Islet of Langerhans (tissue), 1 donor: ENCODE measurements around the gene TBL1X.

Experiments used
- FAIRE-seq: peaks from one replicate; lab custom pipeline; 2011; peaks lifted over from hg19 to GRCh38; lab: Jason Lieb, UNC

Gene TBL1X

GRCh38 chrX:9498236-9498635 lies 33.4 kb downstream of the TBL1X start:
- FAIRE-seq, result no peak

GRCh38 chrX:9500584-9500983 lies 35.7 kb downstream of the TBL1X start:
- no peak for FAIRE-seq

- FAIRE-seq, result no peak
Observed at GRCh38 chrX:9501362-9501761, 36.5 kb downstream of the TBL1X start.

GRCh38 chrX:9503261-9503660 lies 38.4 kb downstream of the TBL1X start:
- no peak for FAIRE-seq

GRCh38 chrX:9510366-9510765 lies 45.5 kb downstream of the TBL1X start:
- FAIRE-seq, result no peak

GRCh38 chrX:9510980-9511379 lies 46.1 kb downstream of the TBL1X start:
- no peak for FAIRE-seq

- no peak for FAIRE-seq
Observed at GRCh38 chrX:9515489-9515888, 50.6 kb downstream of the TBL1X start.

- no peak for FAIRE-seq
Observed at GRCh38 chrX:9515973-9516538, 51.2 kb downstream of the TBL1X start.

- no peak for FAIRE-seq
Observed at GRCh38 chrX:9516635-9517034, 51.8 kb downstream of the TBL1X start.

GRCh38 chrX:9518051-9518450 lies 53.2 kb downstream of the TBL1X start:
- no peak for FAIRE-seq

GRCh38 chrX:9518889-9519288 lies 54.0 kb downstream of the TBL1X start:
- FAIRE-seq, result no peak

GRCh38 chrX:9519546-9520216 lies 54.8 kb downstream of the TBL1X start:
- no peak for FAIRE-seq

GRCh38 chrX:9520217-9520590 lies 55.3 kb downstream of the TBL1X start:
- FAIRE-seq, result no peak

- FAIRE-seq, result no peak
Observed at GRCh38 chrX:9522378-9523155, 57.7 kb downstream of the TBL1X start.

- peak; percentile 81 for FAIRE-seq
Observed at GRCh38 chrX:9525511-9526248, 60.8 kb downstream of the TBL1X start.

- FAIRE-seq, result no peak
Observed at GRCh38 chrX:9526965-9527364, 62.1 kb downstream of the TBL1X start.

GRCh38 chrX:9528498-9528897 lies 63.6 kb downstream of the TBL1X start:
- FAIRE-seq, result no peak

GRCh38 chrX:9529223-9529622 lies 64.4 kb downstream of the TBL1X start:
- FAIRE-seq, result no peak

- no peak for FAIRE-seq
Observed at GRCh38 chrX:9530848-9531274, 66.0 kb downstream of the TBL1X start.

GRCh38 chrX:9532349-9532748 lies 67.5 kb downstream of the TBL1X start:
- no peak for FAIRE-seq

GRCh38 chrX:9533611-9534010 lies 68.8 kb downstream of the TBL1X start:
- FAIRE-seq, result no peak

- no peak for FAIRE-seq
Observed at GRCh38 chrX:9534686-9535085, 69.8 kb downstream of the TBL1X start.

GRCh38 chrX:9535101-9535500 lies 70.2 kb downstream of the TBL1X start:
- no peak for FAIRE-seq
